Liver (tissue), 9 donors: ENCODE data around the gene SH2D4B. TPM values are rescaled to one million over a fixed set of nuclear protein-coding genes. Genes with fewer than 3 reads are reported as not detected.

Experiments
- DNase-seq: peaks from one replicate; pipeline ENCODE4 v3.0.0-alpha.2; 2017; ENCODE audit warnings: low spot score
- H3K27ac ChIP-seq, 2 donors: one replicate each; pipeline ENCODE4 v1.7.0; 2013; ENCODE audit warnings: inconsistent platforms in 2 of 2, low read length in 2 of 2, control low read depth in 1 of 2, low read depth in 1 of 2, mild to moderate bottlenecking in 1 of 2
- H3K27me3 ChIP-seq, 4 donors: one replicate each; pipeline versions ENCODE4 v1.6.1 to v1.7.0; 2013; ENCODE audit warnings: low read length in 3 of 4, inconsistent platforms in 1 of 4, mild to moderate bottlenecking in 1 of 4, moderate library complexity in 1 of 4; ENCODE audit not compliant: control insufficient read depth in 4 of 4, insufficient read depth in 4 of 4
- H3K36me3 ChIP-seq, 4 donors: one replicate each; pipeline versions ENCODE4 v1.6.1 to v1.7.0; 2013; ENCODE audit warnings: low read length in 3 of 4, mild to moderate bottlenecking in 3 of 4, low read depth in 1 of 4, moderate library complexity in 1 of 4; ENCODE audit not compliant: control insufficient read depth in 4 of 4, insufficient read depth in 3 of 4
- H3K4me1 ChIP-seq, 4 donors: one replicate each; pipeline versions ENCODE4 v1.6.1 to v1.7.0; 2013; ENCODE audit warnings: low read length in 3 of 4, mild to moderate bottlenecking in 3 of 4, moderate library complexity in 1 of 4; ENCODE audit not compliant: control insufficient read depth in 4 of 4, insufficient read depth in 4 of 4
- H3K4me3 ChIP-seq, 3 donors: one replicate each; pipeline versions ENCODE4 v1.6.1 to v1.7.0; 2013; ENCODE audit warnings: low read length in 3 of 3, control low read depth in 1 of 3, low read depth in 1 of 3, mild to moderate bottlenecking in 1 of 3
- H3K9ac ChIP-seq, 2 donors: one replicate each; pipeline ENCODE4 v1.7.0; 2013; ENCODE audit warnings: low read length in 2 of 2, mild to moderate bottlenecking in 2 of 2, moderate library complexity in 2 of 2, control low read depth in 1 of 2, low read depth in 1 of 2
- H3K9me3 ChIP-seq, 4 donors: one replicate each; pipeline versions ENCODE4 v1.6.1 to v1.7.0; 2013; ENCODE audit warnings: low read length in 3 of 4; ENCODE audit not compliant: control insufficient read depth in 4 of 4
- ATF3 ChIP-seq: IDR thresholded peaks from 2 replicates; pipeline ENCODE4 v1.6.1; 2016; ENCODE audit warnings: antibody characterized with exemption
- CTCF ChIP-seq: fragments of 150-350 bp; IDR thresholded peaks from 2 replicates; pipeline ENCODE4 v1.5.1; 2017; ENCODE audit warnings: improper control_type of control experiment, low read depth, low read length; ENCODE audit not compliant: missing input control
- EGR1 ChIP-seq, 2 donors: IDR thresholded peaks; 2 replicates each; pipeline ENCODE4 v1.6.1; 2016 to 2018; ENCODE audit warnings: antibody characterized with exemption in 2 of 2, low read depth in 2 of 2
- FOXA2 ChIP-seq: IDR thresholded peaks from 2 replicates; pipeline ENCODE4 v1.6.1; 2016; ENCODE audit warnings: antibody characterized with exemption
- GABPA ChIP-seq, 2 donors: IDR thresholded peaks in 1 of 2; conservative IDR thresholded peaks in 1 of 2; 2 replicates each; pipeline ENCODE4 v1.6.1; 2016; ENCODE audit warnings: antibody characterized with exemption in 2 of 2, mild to moderate bottlenecking in 1 of 2, moderate library complexity in 1 of 2
- HNF4A ChIP-seq, 2 donors: conservative IDR thresholded peaks; 2 replicates each; pipeline ENCODE4 v1.6.1; 2016; ENCODE audit warnings: antibody characterized with exemption in 2 of 2, mild to moderate bottlenecking in 2 of 2
- HNF4G ChIP-seq: IDR thresholded peaks from 2 replicates; pipeline ENCODE4 v1.6.1; 2016; ENCODE audit warnings: antibody characterized with exemption
- JUND ChIP-seq, 2 donors: IDR thresholded peaks; 2 replicates each; pipeline ENCODE4 v1.6.1; 2016; ENCODE audit warnings: antibody characterized with exemption in 2 of 2
- MAX ChIP-seq: IDR thresholded peaks from 2 replicates; pipeline ENCODE4 v1.6.1; 2016; ENCODE audit warnings: antibody characterized with exemption
- REST ChIP-seq: IDR thresholded peaks from 2 replicates; pipeline ENCODE4 v1.6.1; 2016; ENCODE audit warnings: antibody characterized with exemption, mild to moderate bottlenecking
- RXRA ChIP-seq, 2 donors: IDR thresholded peaks; 2 replicates each; pipeline ENCODE4 v1.6.1; 2017 to 2018; ENCODE audit warnings: antibody characterized with exemption in 2 of 2, mild to moderate bottlenecking in 1 of 2
- SP1 ChIP-seq: IDR thresholded peaks from 2 replicates; pipeline ENCODE4 v1.6.1; 2018; ENCODE audit warnings: antibody characterized with exemption, mild to moderate bottlenecking
- ZBTB33 ChIP-seq: IDR thresholded peaks from 2 replicates; pipeline ENCODE4 v1.6.1; 2016; ENCODE audit warnings: antibody characterized with exemption
- WGBS: extraction: QIAGEN DNeasy Blood & Tissue Kit; methylation state at CpG from one replicate; pipeline ENCODE4 v1.1.7; 2013; 5-methylcytosine and 5-hydroxymethylcytosine counted together
- polyA plus RNA-seq, 2 donors: library from polyadenylated mRNA; stranded (reverse) in 1 of 2; unstranded in 1 of 2; fragments of 200-250 nt in 1 of 2; fragments of >200 nt in 1 of 2; fragmentation: Nextera tagmentation in 1 of 2; extraction: Ambion mirVana in 1 of 2; gene quantifications; one replicate each; pipeline versions ENCODE4 v1.2.1 to v1.2.3, GENCODE V29; 2013 to 2015
- total RNA-seq, 2 donors: library from RNA; depleted of rRNA; stranded (reverse); fragments of >200 nt; gene quantifications; one replicate each; pipeline ENCODE4 v1.2.3, GENCODE V29; 2014
- donor health status: healthy.
- donor health status: healthy.
- donor health status: healthy.
- donor health status: healthy.
- donor health status: healthy.

SH2D4B gene
- total and polyA plus RNA-seq, 4 donors: 0.19 TPM; not detected in 3

GRCh38 chr10:80500572-80501380, 36.9 kb upstream of the SH2D4B start:
- no peak overlapping the region for H3K4me3 ChIP-seq
- H3K9ac ChIP-seq: no peak overlapping the region

GRCh38 chr10:80501381-80501912, 36.3 kb upstream of the SH2D4B start:
- no peak for DNase-seq
- peaks cover 35 to 65% (median 52%) of the 10 kb centered on the region in 4 donors for H3K4me1 ChIP-seq
- H3K36me3 ChIP-seq: no peaks in the 10 kb centered on the region
- no peak overlapping the region for H3K27ac ChIP-seq
- no peaks in the 10 kb centered on the region for H3K27me3 ChIP-seq
- no peaks in the 10 kb centered on the region for H3K9me3 ChIP-seq
- TF ChIP-seq MAX (no peak), ZBTB33 (no peak), GABPA (IDR thresholded peaks at IDR 0.05 in 1 of 2, conservative IDR thresholded peaks at IDR 0.05 in 1 of 2) (no peak)
- 94% methylated on average over 3 of the region's 3 CpGs for WGBS
- H3K4me3 ChIP-seq: no peak overlapping the region
- H3K9ac ChIP-seq: no peak overlapping the region

More at GRCh38 chr10:80500572-80501380, 36.9 kb upstream of the SH2D4B start:
- 83% methylated on average over 14 of the region's 14 CpGs for WGBS
- no peak for DNase-seq
- Histone ChIP-seq H3K36me3 (no peaks in the 10 kb centered on the region), H3K27ac (peak overlapping the region; percentile 62 to 87), H3K27me3 (no peaks in the 10 kb centered on the region), H3K4me1 (peaks cover 35 to 65% (median 52%) of the 10 kb centered on the region in 4 donors), H3K9me3 (no peaks in the 10 kb centered on the region)
- TF ChIP-seq RXRA (IDR thresholded peaks at IDR 0.05) (no peak), HNF4G (no peak), JUND (IDR thresholded peaks at IDR 0.05) (no peak), SP1 (no peak), CTCF (no peak), ATF3 (no peak)

GRCh38 chr10:80501913-80502521, 35.7 kb upstream of the SH2D4B start:
- no peak overlapping the region for H3K9ac ChIP-seq
- peak overlapping the region in 1 of 2 donors; percentile 13 for H3K27ac ChIP-seq
- H3K27me3 ChIP-seq: no peaks in the 10 kb centered on the region
- WGBS: 89% methylated on average over 13 of the region's 13 CpGs
- H3K4me3 ChIP-seq: no peak overlapping the region
- DNase-seq: no peak
- H3K4me1 ChIP-seq: peaks cover 35 to 65% (median 52%) of the 10 kb centered on the region in 4 donors
- H3K9me3 ChIP-seq: no peaks in the 10 kb centered on the region
- peaks cover 0 to under 1% (median 0%) of the 10 kb centered on the region in 4 donors for H3K36me3 ChIP-seq
- TF ChIP-seq EGR1 (IDR thresholded peaks at IDR 0.05; ENCODE audit: low read depth in 2 of 2) (no peak), ZBTB33 (no peak), FOXA2 (no peak), MAX (no peak), ATF3 (no peak), HNF4A (conservative IDR thresholded peaks at IDR 0.05) (no peak), REST (no peak)
